Mucosa of stomach (tissue), 1 donor: ENCODE data around the gene CEBPA.

Source experiments
- H3K27me3 ChIP-seq: one replicate; pipeline ENCODE4 v1.7.0; 2013; ENCODE audit warnings: mild to moderate bottlenecking, low read length; ENCODE audit not compliant: control insufficient read depth, insufficient read depth
- H3K36me3 ChIP-seq: one replicate; pipeline ENCODE4 v1.7.0; 2013; ENCODE audit warnings: low read length; ENCODE audit not compliant: control insufficient read depth, insufficient read depth
- H3K4me1 ChIP-seq: one replicate; pipeline ENCODE4 v1.7.0; 2013; ENCODE audit warnings: mild to moderate bottlenecking, low read length; ENCODE audit not compliant: control insufficient read depth, insufficient read depth
- H3K4me3 ChIP-seq: one replicate; pipeline ENCODE4 v1.7.0; 2013; ENCODE audit warnings: low read length
- H3K9ac ChIP-seq: one replicate; pipeline ENCODE4 v1.7.0; 2013; ENCODE audit warnings: mild to moderate bottlenecking, low read length, moderate library complexity
- H3K9me3 ChIP-seq: one replicate; pipeline ENCODE4 v1.7.0; 2013; ENCODE audit warnings: mild to moderate bottlenecking, low read length, moderate library complexity; ENCODE audit not compliant: control insufficient read depth
- donor health status: Pancreatic carcinoma.

Gene CEBPA

GRCh38 chr19:33339016-33339984, 37.0 kb upstream of the CEBPA start:
- no peaks in the 10 kb centered on the region for H3K36me3 ChIP-seq
- H3K27me3 ChIP-seq: no peaks in the 10 kb centered on the region
- H3K9me3 ChIP-seq: no peaks in the 10 kb centered on the region
- H3K9ac ChIP-seq: no peak overlapping the region
- no peaks in the 10 kb centered on the region for H3K4me1 ChIP-seq
- no peak overlapping the region for H3K4me3 ChIP-seq

GRCh38 chr19:33335446-33335845, 33.1 kb upstream of the CEBPA start:
- no peak overlapping the region for H3K4me3 ChIP-seq
- H3K27me3 ChIP-seq: no peaks in the 10 kb centered on the region
- H3K9me3 ChIP-seq: no peaks in the 10 kb centered on the region
- H3K9ac ChIP-seq: no peak overlapping the region
- H3K36me3 ChIP-seq: no peaks in the 10 kb centered on the region
- no peaks in the 10 kb centered on the region for H3K4me1 ChIP-seq

- Histone ChIP-seq H3K36me3 (no peaks in the 10 kb centered on the region), H3K27me3 (no peaks in the 10 kb centered on the region), H3K4me1 (no peaks in the 10 kb centered on the region), H3K9me3 (no peaks in the 10 kb centered on the region), H3K4me3 (no peak overlapping the region), H3K9ac (no peak overlapping the region)
These were observed 31.9 kb upstream of the CEBPA start for GRCh38 chr19:33334271-33334670.

DNA sequence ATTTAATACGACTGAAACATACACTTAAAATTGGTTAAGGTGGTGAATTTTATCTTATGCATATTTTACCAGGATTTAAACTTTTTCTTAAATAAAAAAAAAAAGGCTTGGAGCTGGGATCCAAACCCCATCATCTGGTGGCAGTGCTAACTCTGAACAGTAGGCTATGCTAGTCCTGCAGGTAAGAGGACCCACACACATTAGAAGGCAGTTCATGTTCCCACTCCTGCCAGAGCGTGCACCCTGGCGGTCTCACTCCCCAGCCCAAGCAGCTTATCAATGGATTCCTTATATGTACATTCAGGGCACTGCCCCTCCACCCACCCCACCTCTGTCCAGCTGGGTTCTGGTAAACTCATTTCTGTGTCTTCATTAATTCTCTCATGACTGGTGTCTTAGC, 31.3 kb upstream of the CEBPA start:
- Histone ChIP-seq H3K9ac (no peak overlapping the region), H3K36me3 (no peaks in the 10 kb centered on the region), H3K27me3 (no peaks in the 10 kb centered on the region), H3K9me3 (no peaks in the 10 kb centered on the region), H3K4me1 (no peaks in the 10 kb centered on the region), H3K4me3 (no peak overlapping the region)

DNA sequence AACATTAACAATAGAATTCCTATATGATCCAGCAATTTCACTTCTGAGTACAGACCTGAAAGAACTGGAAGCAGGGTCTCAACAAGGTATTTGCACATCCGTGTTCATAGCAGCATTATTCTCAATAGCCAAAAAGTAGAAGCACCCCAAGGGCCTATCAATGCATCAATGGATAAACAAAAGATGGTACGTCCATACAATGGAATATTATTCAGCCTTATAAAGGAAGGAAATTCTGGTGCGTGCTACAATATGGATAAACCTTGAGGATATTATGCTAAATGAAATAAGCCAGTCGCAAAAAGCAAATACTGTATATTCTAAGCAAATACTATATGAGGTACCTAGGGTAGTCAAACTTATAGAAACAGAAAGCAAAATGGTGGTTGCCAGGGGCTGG, 30.8 kb upstream of the CEBPA start:
- H3K4me1 ChIP-seq: no peaks in the 10 kb centered on the region
- H3K27me3 ChIP-seq: no peaks in the 10 kb centered on the region
- no peak overlapping the region for H3K9ac ChIP-seq
- H3K9me3 ChIP-seq: no peaks in the 10 kb centered on the region
- H3K4me3 ChIP-seq: no peak overlapping the region
- no peaks in the 10 kb centered on the region for H3K36me3 ChIP-seq

DNA sequence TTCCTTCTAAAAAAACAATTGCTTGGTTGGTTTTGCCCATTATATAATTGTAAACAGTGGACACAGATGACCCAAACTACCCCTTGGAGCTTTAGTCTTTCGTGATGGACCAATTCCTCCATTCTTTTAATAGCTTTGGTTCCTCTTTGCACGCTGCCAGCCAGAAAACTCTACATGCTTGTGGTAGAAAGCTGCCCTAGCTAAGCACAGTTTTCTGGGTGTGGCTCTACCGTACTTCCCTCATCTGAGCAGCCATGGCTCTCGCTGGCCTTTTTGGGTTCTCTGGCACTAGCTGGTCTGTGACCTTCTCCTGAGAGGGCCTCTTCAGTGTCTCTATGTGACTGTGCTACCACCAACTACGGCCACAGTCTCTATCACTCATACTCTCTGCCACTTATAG, 29.9 kb upstream of the CEBPA start:
- H3K36me3 ChIP-seq: no peaks in the 10 kb centered on the region
- no peaks in the 10 kb centered on the region for H3K27me3 ChIP-seq
- no peak overlapping the region for H3K4me3 ChIP-seq
- H3K9ac ChIP-seq: no peak overlapping the region
- H3K4me1 ChIP-seq: no peaks in the 10 kb centered on the region
- no peaks in the 10 kb centered on the region for H3K9me3 ChIP-seq

DNA sequence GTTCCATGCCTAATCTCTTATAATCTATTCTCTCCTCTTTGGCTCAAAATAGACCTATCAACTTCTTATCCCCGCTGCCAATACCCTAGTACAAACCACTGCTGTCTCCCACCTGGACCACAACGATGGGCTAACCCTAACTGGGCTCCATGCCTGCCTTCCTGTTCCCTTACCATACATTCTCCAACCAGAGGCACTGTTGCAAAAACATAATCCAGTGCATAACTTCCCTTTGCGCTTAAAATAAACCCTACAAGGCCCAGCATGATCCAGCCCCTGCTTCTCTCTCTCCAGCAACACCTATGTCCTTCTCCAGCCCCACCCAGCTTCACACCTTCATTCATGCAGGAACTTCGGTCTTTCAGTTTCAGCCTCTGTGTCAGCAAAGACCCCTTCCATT, 27.4 kb upstream of the CEBPA start:
- Histone ChIP-seq H3K4me1 (no peaks in the 10 kb centered on the region), H3K4me3 (no peak overlapping the region), H3K27me3 (no peaks in the 10 kb centered on the region), H3K9ac (no peak overlapping the region), H3K9me3 (no peaks in the 10 kb centered on the region), H3K36me3 (no peaks in the 10 kb centered on the region)

DNA sequence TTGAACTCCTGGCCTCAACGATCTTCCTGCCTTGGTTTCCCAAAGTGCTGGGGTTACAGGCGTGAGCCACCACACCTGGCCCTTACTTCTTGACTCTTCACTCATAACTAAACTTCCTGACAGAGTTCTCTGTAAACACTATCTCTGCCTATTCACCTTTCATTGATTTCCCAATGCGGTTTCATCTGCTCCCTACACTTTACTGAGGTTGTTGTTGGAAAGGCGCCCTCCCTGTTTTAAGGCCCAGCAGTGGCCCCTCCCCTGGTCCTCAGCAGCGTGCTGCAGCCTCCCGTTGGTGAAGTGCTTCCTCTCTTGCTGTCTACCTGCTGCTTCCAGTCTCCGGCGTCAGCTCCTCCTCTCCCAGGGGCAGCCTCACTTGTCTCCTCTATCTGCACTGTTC, 26.7 kb upstream of the CEBPA start:
- no peaks in the 10 kb centered on the region for H3K27me3 ChIP-seq
- H3K9me3 ChIP-seq: no peaks in the 10 kb centered on the region
- no peaks in the 10 kb centered on the region for H3K36me3 ChIP-seq
- no peak overlapping the region for H3K9ac ChIP-seq
- no peak overlapping the region for H3K4me3 ChIP-seq
- no peaks in the 10 kb centered on the region for H3K4me1 ChIP-seq

DNA sequence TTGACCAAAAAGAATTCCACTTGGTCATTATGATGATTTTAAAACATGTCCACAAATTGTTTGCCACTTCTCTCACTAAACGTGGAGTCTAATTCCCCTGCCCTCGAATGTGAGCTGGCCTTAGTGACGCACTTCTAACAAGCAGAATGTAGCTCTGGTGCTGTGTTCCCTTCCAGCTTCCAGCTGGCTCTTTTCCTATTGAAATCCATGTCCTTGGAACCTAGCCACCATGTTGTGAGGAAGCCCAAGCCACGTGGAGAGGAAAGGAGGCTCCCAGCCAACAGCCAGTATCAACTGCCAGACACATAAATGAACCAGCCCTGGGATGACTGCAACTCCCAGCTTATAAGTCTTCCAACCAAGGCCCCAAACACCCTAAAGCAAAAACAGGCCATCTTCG, 23.6 kb upstream of the CEBPA start:
- H3K9me3 ChIP-seq: no peaks in the 10 kb centered on the region
- H3K4me1 ChIP-seq: no peaks in the 10 kb centered on the region
- no peak overlapping the region for H3K4me3 ChIP-seq
- H3K36me3 ChIP-seq: no peaks in the 10 kb centered on the region
- H3K9ac ChIP-seq: no peak overlapping the region
- H3K27me3 ChIP-seq: no peaks in the 10 kb centered on the region

DNA sequence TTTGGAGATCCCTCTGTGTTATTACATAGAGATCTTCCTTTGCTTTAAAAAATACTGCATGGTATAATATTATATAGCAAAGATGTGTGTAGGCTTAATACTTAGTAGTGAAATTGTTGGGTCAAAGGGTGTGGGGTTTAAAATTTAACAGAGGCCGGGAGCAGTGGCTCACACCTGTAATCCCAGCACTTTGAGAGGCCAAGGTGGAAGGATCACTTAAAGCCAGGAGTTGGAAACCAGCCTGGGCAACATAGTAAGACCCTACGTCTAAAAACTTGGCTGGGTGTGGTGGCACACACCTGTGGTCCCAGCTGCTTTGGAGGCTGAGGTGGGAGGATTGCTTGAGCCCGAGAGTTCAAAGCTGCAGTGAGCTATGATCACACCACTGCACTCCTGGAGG, 22.3 kb upstream of the CEBPA start:
- H3K4me3 ChIP-seq: no peak overlapping the region
- no peaks in the 10 kb centered on the region for H3K9me3 ChIP-seq
- H3K27me3 ChIP-seq: no peaks in the 10 kb centered on the region
- no peaks in the 10 kb centered on the region for H3K36me3 ChIP-seq
- H3K4me1 ChIP-seq: no peaks in the 10 kb centered on the region
- no peak overlapping the region for H3K9ac ChIP-seq

- Histone ChIP-seq H3K27me3 (no peaks in the 10 kb centered on the region), H3K9ac (no peak overlapping the region), H3K4me3 (no peak overlapping the region)
These were observed 20.9 kb upstream of the CEBPA start for GRCh38 chr19:33323093-33323820.

GRCh38 chr19:33320636-33321035, 18.3 kb upstream of the CEBPA start:
- H3K27me3 ChIP-seq: no peaks in the 10 kb centered on the region
- no peak overlapping the region for H3K9ac ChIP-seq
- peaks cover 16% of the 10 kb centered on the region for H3K4me1 ChIP-seq
- no peaks in the 10 kb centered on the region for H3K36me3 ChIP-seq
- H3K4me3 ChIP-seq: no peak overlapping the region
- H3K9me3 ChIP-seq: no peaks in the 10 kb centered on the region

More at GRCh38 chr19:33323093-33323820, 20.9 kb upstream of the CEBPA start:
- Histone ChIP-seq H3K9me3 (no peaks in the 10 kb centered on the region), H3K36me3 (no peaks in the 10 kb centered on the region), H3K4me1 (no peaks in the 10 kb centered on the region)
